Common myeloid progenitor, CD34-positive (primary cell): ENCODE results near the gene OR4D9.
"Not testable (repeated sequence)": the region's sequence is repeated elsewhere in the genome, so short reads cannot be mapped to it uniquely, and the experiment has no call there.

Source experiments
- CTCF ChIA-PET: fragments of 350-600 bp; sonication (Branson Sonifier 250); formaldehyde crosslinking; loops from one replicate; lab custom pipeline; 2021; ENCODE audit warnings: antibody characterized with exemption; lab: Charles Lee
- POLR2A ChIA-PET: fragments of 350-600 bp; sonication (Branson Sonifier 250); formaldehyde crosslinking; loops from one replicate; lab custom pipeline; 2021; ENCODE audit warnings: antibody characterized with exemption; lab: Charles Lee
- DNase-seq, 3 donors: peaks; one replicate each; pipeline versions ENCODE4 v3.0.0 to v3.0.0-alpha.2; 2013
- H3K27ac ChIP-seq, 2 experiments: 1 replicate in 1 of 2; 2 replicates in 1 of 2; pipeline ENCODE4 v1.7.0; 2013; ENCODE audit warnings: inconsistent platforms in 2 of 2, low read length in 2 of 2, mild to moderate bottlenecking in 2 of 2, low read depth in 1 of 2, moderate library complexity in 1 of 2; ENCODE audit not compliant: severe bottlenecking in 2 of 2, insufficient read depth in 1 of 2, poor library complexity in 1 of 2
- H3K27me3 ChIP-seq, 5 experiments: replicated peaks in 2 of 5; 1 replicate in 3 of 5; 2 replicates in 2 of 5; pipeline versions ENCODE4 v1.6.1 to v1.7.0; 2013; ENCODE audit warnings: low read length in 4 of 5, mild to moderate bottlenecking in 2 of 5, moderate library complexity in 2 of 5, inconsistent platforms in 1 of 5; ENCODE audit not compliant: insufficient read depth in 5 of 5, control insufficient read depth in 4 of 5
- H3K36me3 ChIP-seq, 4 experiments: 1 replicate in 2 of 4; 2 replicates in 2 of 4; pipeline versions ENCODE4 v1.6.1 to v1.7.0; 2013; ENCODE audit warnings: low read length in 3 of 4, control low read depth in 1 of 4, mild to moderate bottlenecking in 1 of 4; ENCODE audit not compliant: control insufficient read depth in 4 of 4, insufficient read depth in 4 of 4
- H3K4me1 ChIP-seq, 4 experiments: 1 replicate in 3 of 4; 2 replicates in 1 of 4; pipeline versions ENCODE4 v1.6.1 to v1.7.1; 2013; ENCODE audit warnings: low read length in 3 of 4, mild to moderate bottlenecking in 3 of 4, control low read depth in 1 of 4, inconsistent platforms in 1 of 4, moderate library complexity in 1 of 4; ENCODE audit not compliant: control insufficient read depth in 4 of 4, insufficient read depth in 4 of 4; ENCODE audit errors: control extremely low read depth in 1 of 4
- H3K4me3 ChIP-seq, 7 experiments: 1 replicate in 4 of 7; 2 replicates in 3 of 7; pipeline versions ENCODE4 v1.5.1 to v1.7.0; 2013; ENCODE audit warnings: mild to moderate bottlenecking in 7 of 7, low read length in 6 of 7, moderate library complexity in 6 of 7, inconsistent platforms in 2 of 7, low read depth in 2 of 7, control low read depth in 1 of 7; ENCODE audit not compliant: insufficient read depth in 4 of 7, control insufficient read depth in 1 of 7; ENCODE audit errors: extremely low read depth in 1 of 7
- H3K9me3 ChIP-seq, 5 experiments: 1 replicate in 4 of 5; 2 replicates in 1 of 5; pipeline versions ENCODE4 v1.6.1 to v1.7.1; 2013; ENCODE audit warnings: low read length in 4 of 5, mild to moderate bottlenecking in 2 of 5, inconsistent platforms in 1 of 5, low read depth in 1 of 5, moderate library complexity in 1 of 5; ENCODE audit not compliant: control insufficient read depth in 4 of 5, insufficient read depth in 2 of 5; ENCODE audit errors: control extremely low read depth in 1 of 5
- WGBS: methylation state at CpG from one replicate; pipeline ENCODE4 v1.1.5; 2013; ENCODE audit not compliant: insufficient coverage; 5-methylcytosine and 5-hydroxymethylcytosine counted together

Gene OR4D9

DNA sequence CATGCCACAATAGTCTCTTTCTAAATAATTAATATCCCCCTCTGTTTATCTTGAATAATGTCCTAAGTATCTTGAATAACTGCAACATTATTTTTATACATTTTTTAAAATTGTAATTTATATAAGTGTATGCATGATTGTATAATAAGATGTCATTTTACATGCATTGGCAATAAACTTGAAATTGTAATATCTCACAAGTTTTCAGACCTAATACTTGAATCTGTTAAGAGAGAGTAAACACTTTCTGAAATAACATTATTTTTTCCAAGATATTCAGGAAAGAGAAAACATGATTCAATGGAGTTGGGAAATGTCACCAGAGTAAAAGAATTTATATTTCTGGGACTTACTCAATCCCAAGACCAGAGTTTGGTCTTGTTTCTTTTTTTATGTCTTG is 8.1 kb upstream of the OR4D9 start, which contains the start of gene OR4D11:
Gene OR4D11 (plus strand): TSS at position 301 of the 400 bp plus-strand sequence. CDS start 0 bp downstream, at position 301.
- no peak within 1 kb of the TSS for H3K4me3 ChIP-seq
- no peak within 1 kb of the TSS for H3K27ac ChIP-seq
- H3K27me3 ChIP-seq = no peaks in the 10 kb centered on the region
- DNase-seq = no peak
- peaks cover 0 to 2% (median 0%) of the 10 kb centered on the region in 5 experiments for H3K9me3 ChIP-seq
- ChIA-PET CTCF (interaction anchor here (0.6 kb wide), 2 partner anchors 19 to 170 kb away, joined by 3 to 4 read pairs; no protein-coding TSS in a partner anchor), POLR2A (interaction anchor here (0.7 kb wide), 1 partner anchor 17 kb away, joined by 6 read pairs; no protein-coding TSS in a partner anchor)
- H3K36me3 ChIP-seq = no peaks in the 10 kb centered on the region
- H3K4me1 ChIP-seq = peaks cover 0 to 1% (median 0%) of the 10 kb centered on the region in 4 experiments

DNA sequence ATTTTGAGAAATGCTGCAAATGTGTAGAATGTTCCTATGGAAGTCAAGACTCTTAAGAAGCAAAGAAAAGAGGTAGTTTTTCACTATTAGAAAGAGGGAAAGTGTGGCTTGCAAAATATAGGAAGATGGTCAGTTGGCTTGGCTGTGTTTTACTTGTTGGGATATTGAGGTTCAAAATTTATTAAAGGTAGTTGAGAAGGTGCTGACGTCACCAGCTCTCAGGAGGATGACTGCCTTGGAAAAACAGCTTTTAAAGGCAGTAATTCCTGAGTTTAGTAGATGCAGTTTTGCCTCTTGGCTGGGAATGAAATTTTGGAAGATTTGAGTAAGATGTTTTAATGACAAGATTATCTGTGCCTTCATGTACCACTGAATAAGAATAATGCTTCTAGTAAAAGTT is 336 bp downstream of the OR4D9 start:
- no peaks in the 10 kb centered on the region for H3K27me3 ChIP-seq
- no peak overlapping the region for H3K27ac ChIP-seq
- POLR2A ChIA-PET = no interaction called here
- no peaks in the 10 kb centered on the region for H3K9me3 ChIP-seq
- peaks cover 8 to 38% (median 31%) of the 10 kb centered on the region in 4 experiments for H3K4me1 ChIP-seq
- 100% methylated on average over 1 of the region's 1 CpG for WGBS
- CTCF ChIA-PET = interaction anchor here (1.3 to 1.4 kb wide), 2 partner anchors 17 to 22 kb away, joined by 3 to 5 read pairs; no protein-coding TSS in a partner anchor
- peak overlapping the region in 1 of 7 experiments; percentile 28 for H3K4me3 ChIP-seq
- no peaks in the 10 kb centered on the region for H3K36me3 ChIP-seq
- DNase-seq = no peak

DNA sequence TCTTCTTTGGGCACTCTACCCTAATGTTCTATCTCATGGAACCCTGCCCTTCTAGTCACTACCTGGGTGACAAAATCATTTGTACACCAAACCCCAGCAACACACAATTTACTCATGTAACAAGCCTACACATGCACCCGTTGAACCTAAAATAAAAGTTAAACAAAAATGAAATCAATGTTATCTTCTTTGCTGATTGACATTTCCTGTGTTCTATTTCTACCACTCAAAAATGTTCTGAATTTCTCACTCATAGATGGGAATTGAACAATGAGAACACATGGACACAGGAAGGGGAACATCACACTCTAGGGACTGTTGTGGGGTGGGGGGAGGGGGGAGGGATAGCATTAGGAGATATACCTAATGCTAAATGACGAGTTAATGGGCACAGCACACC is 8.8 kb downstream of the OR4D9 start:
- not testable (repeated sequence) for H3K4me1 ChIP-seq, H3K27ac ChIP-seq, H3K4me3 ChIP-seq, H3K9me3 ChIP-seq, DNase-seq, H3K36me3 ChIP-seq, H3K27me3 ChIP-seq
- no CpG with 5 or more reads among the region's 2 CpGs for WGBS
- ChIA-PET POLR2A (interaction anchor here (0.6 kb wide), 1 partner anchor 17 kb away, joined by 6 read pairs; no protein-coding TSS in a partner anchor), CTCF (interaction anchor here (1.8 to 2.8 kb wide), 2 partner anchors 14 to 17 kb away, joined by 7 to 10 read pairs; no protein-coding TSS in a partner anchor)

DNA sequence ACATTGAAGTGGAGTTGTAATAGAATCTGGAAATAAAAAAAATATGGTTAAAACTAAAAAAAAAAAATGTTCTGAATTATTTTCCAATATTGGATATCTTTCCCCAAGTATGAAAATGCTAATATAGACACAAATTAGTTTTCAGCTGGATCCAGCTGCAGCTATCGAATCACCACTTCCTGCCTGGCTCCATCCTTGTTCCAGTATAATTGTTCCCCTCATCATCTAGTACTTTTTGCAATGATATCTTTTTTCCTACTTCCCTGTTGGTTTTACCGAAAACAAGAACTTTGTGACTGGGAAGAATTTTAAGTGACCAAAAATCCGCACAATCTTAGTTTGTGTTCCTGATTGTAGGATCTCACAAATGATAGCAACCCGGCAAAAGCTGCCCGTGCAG is 9.4 kb downstream of the OR4D9 start:
- 97% methylated on average over 5 of the region's 5 CpGs for WGBS
- Histone ChIP-seq H3K27ac (no peak overlapping the region), H3K4me1 (no peaks in the 10 kb centered on the region), H3K27me3 (no peaks in the 10 kb centered on the region), H3K9me3 (no peaks in the 10 kb centered on the region), H3K4me3 (no peak overlapping the region), H3K36me3 (no peaks in the 10 kb centered on the region)
- CTCF ChIA-PET = interaction anchor here (1.3 to 2.8 kb wide), 3 partner anchors 13 to 261 kb away, joined by 3 to 10 read pairs (median 7); no protein-coding TSS in a partner anchor
- POLR2A ChIA-PET = interaction anchor here (0.6 kb wide), 1 partner anchor 18 kb away, joined by 6 read pairs; no protein-coding TSS in a partner anchor
- DNase-seq = no peak

DNA sequence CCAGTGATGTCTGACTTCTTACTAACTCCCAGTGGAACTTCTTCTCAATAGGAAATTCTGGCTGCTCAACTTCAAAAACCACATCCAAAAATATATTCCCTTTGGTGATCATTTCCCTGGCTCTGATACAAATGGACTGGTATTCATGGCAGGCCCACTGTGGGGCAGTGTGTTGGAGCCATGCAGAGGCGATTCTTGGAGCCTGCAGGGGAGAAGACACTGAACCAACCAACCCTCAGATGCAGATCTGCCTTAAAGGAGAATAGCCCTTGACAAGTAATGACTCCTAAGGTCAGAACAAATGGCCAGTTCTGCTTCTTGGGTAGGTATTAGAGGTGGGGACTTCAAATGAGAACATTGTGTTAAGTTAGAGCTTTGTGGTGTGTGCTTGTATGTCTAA is 12.2 kb downstream of the OR4D9 start:
- no peak overlapping the region for H3K4me3 ChIP-seq
- ChIA-PET CTCF (interaction anchor here (1.7 kb wide), 1 partner anchor 35 kb away, joined by 4 read pairs; no protein-coding TSS in a partner anchor), POLR2A (no interaction called here)
- H3K27me3 ChIP-seq = no peaks in the 10 kb centered on the region
- WGBS = no CpG with 5 or more reads among the region's 1 CpG
- no peaks in the 10 kb centered on the region for H3K36me3 ChIP-seq
- H3K9me3 ChIP-seq = no peaks in the 10 kb centered on the region
- no peak overlapping the region for H3K27ac ChIP-seq
- peak in 1 of 3 donors; percentile 23 for DNase-seq
- H3K4me1 ChIP-seq = no peaks in the 10 kb centered on the region

DNA sequence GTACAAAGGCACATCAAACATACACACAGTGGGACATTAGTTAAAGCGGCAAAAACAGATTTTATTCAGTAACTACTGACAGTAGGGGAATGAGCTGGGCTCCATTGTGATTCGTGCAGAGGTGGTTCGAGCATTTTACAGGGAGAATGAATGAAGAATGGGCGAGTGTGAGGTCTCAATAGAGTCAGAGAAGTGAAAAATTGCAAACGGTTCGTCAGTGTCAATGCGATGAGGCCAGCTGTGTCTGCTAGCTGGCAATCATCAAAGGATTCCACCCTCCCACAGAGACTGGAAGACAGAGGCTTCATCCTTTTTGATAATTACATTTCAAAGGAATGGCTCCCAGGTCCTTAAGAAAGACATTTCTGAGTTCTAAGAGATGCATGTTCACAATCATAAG is 17.4 kb downstream of the OR4D9 start:
- ChIA-PET CTCF (interaction anchor here (1.4 to 2.0 kb wide), 2 partner anchors 9 to 17 kb away, joined by 5 to 6 read pairs; partner anchors contain the start of gene OR4D9), POLR2A (no interaction called here)
- Histone ChIP-seq H3K27me3 (no peaks in the 10 kb centered on the region), H3K27ac (no peak overlapping the region), H3K36me3 (no peaks in the 10 kb centered on the region), H3K4me1 (no peaks in the 10 kb centered on the region), H3K4me3 (no peak overlapping the region), H3K9me3 (no peaks in the 10 kb centered on the region)
- no peak for DNase-seq
- WGBS = 97% methylated on average over 6 of the region's 7 CpGs

DNA sequence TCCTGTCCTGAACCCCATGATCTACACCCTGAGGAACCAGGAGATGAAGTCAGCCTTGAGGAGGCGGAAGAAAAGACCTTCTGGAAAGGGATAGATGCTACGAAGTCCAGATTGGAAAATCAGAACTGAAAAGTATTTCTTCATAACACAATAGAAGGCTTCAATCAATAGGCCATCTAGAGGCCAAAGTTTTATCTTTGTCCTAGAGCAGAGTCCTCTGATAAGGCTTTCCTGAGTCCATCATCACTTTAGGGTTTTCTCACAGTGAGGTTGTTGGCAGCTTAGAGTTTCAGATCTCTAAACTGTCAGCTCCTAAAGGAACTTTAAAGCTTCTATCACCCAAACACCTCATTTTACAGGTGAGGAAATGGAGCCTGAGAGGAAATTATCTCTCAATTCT is 21.3 kb downstream of the OR4D9 start:
- Histone ChIP-seq H3K9me3 (no peaks in the 10 kb centered on the region), H3K4me1 (peaks cover under 1 to 7% (median 4%) of the 10 kb centered on the region in 4 experiments), H3K27me3 (no peaks in the 10 kb centered on the region), H3K27ac (no peak overlapping the region), H3K4me3 (no peak overlapping the region), H3K36me3 (no peaks in the 10 kb centered on the region)
- no CpG with 5 or more reads among the region's 2 CpGs for WGBS
- ChIA-PET CTCF (interaction anchor here (1.5 kb wide), 1 partner anchor 102 kb away, joined by 3 read pairs; no protein-coding TSS in a partner anchor), POLR2A (no interaction called here)
- DNase-seq = no peak
